EL (cell line): ENCODE results near the gene INPP5J.

ENCODE experiments used
- DNase-seq: peaks from one replicate; pipeline ENCODE4 v3.0.0-alpha.2; 2016

INPP5J gene

GRCh38 chr22:31127181-31127772, 4.5 kb downstream of the INPP5J start:
- no peak for DNase-seq

DNA sequence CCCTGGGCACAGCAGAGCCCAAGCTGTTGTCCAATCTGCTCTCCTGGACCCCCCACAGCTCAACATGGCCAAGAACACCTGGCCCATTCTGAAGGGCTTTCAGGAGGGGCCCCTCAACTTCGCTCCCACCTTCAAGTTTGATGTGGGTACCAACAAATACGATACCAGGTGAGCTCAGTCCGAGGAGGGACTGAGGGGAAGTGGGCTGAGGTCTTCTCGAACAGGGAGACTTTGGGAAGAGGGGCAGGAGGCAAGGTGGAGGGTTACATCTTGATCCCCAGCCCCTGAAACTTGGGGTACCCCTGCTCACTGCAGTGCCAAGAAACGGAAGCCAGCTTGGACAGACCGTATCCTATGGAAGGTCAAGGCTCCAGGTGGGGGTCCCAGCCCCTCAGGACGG, 5.4 kb downstream of the INPP5J start:
- DNase-seq, result no peak

DNA sequence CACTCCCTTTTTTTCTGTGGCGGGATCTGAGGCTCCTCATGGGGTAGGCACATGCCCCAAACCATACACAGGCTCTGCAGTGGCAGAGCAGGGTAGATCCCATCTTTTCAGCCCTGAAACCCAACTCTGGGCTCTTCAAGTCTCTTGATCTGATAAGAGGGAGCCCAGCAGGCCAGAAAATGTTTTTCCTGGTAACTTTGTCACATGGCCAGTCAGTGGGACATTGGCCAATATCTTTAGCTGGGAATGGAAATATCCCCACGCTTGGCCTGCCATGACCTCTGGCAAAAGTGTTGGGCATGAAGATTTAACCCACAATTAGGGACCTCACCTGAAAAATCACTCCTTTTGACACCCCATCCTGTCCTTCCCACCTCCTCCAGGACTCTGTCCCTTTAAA, 8.1 kb downstream of the INPP5J start:
- DNase-seq, result no peak

- no peak for DNase-seq
Measured at GRCh38 chr22:31133911-31134310, 11.1 kb downstream of the INPP5J start.

DNA sequence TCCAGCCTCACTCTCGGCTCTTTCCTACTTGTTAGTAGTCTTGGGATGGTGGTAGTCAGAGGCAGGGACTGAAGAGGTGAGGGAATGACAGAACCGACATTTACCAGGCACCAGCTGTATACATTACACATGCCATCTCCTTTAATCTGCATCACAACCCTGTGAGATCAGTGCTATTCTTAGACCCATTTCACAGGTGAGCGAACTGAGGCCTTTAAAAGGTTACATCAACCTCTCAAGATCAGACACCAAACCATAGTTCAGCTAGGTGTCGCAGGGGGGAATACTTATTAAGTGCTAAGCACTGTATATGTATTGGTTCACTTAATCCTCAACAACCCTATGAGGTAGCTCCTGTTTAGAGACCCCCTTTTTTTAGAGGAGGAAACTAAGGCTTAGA, 11.9 kb downstream of the INPP5J start:
- no peak for DNase-seq

GRCh38 chr22:31135706-31136105, 12.9 kb downstream of the INPP5J start:
- DNase-seq, result no peak

DNA sequence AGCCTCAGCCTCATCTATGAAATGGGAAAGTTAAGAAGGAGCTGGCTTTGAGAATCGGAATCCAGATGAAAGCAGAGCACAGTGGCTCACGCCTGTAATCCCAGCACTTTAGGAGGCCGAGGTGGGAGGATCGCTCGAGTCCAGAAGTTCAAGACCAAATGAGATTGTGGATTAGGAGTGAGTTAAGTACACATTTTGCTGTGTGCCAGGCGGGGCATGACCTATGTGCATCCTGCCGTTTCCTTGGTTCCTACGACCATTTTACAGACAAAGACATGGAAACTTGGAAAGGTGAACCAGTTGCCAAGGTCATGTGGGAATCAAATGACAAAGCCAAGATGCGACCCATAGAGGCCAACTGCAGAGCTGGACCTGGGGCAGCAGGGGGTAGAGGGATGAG, 13.4 kb downstream of the INPP5J start:
- DNase-seq, result no peak

GRCh38 chr22:31136711-31137110, 13.9 kb downstream of the INPP5J start:
- no peak for DNase-seq

- no peak for DNase-seq
Measured at GRCh38 chr22:31137721-31138120, 15.0 kb downstream of the INPP5J start.

DNA sequence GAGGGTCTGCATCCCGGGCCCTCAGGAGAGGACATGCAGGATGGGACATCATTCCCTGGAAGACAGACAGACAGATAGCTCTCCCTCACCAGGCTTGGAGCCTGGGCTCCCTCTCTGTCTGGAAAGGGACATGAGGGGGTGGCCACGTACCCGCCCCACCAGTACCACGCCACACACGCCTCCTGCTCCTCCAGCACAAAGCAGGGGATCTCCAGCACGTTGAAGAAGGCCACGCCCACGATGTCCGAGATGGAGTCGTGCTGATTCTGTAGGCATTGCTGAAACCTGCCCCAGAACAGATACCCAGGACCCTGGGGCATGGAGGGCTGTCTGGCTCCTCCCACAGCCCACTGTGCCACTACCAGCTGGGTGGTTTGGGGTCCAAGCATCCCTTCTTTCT, 15.4 kb downstream of the INPP5J start:
- DNase-seq, result no peak

- no peak for DNase-seq
Measured at GRCh38 chr22:31139066-31139465, 16.3 kb downstream of the INPP5J start.

- DNase-seq, result peak; percentile 27
Measured at GRCh38 chr22:31139866-31140716, 17.3 kb downstream of the INPP5J start, which contains the start of gene PLA2G3. Gene PLA2G3, minus strand, starts transcription at chr22:31140508. Its CDS starts 154 bp downstream, at chr22:31140354.

GRCh38 chr22:31140746-31141145, 18.0 kb downstream of the INPP5J start:
- no peak for DNase-seq

DNA sequence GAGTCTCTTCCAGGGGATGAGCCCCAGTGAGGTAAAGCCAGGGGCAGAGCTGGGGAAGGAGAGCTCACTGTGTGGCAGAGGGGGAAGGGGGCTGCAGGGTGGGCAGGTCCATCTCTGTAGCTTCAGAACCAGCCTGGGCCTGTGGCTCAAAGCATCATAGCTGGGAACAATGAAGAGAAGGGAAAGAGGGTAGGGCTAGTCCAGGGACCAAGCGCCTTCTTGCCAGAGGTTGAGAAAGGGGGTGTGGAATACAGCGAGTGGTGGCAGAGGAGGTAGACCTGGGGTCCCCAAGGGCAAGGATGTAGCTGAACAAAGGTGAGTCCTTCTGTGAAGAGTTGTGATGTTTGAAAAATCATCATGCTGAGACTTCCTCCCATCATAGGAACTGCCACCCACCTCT, 18.8 kb downstream of the INPP5J start:
- DNase-seq, result no peak

- no peak for DNase-seq
Measured at GRCh38 chr22:31142285-31142684, 19.5 kb downstream of the INPP5J start.

DNA sequence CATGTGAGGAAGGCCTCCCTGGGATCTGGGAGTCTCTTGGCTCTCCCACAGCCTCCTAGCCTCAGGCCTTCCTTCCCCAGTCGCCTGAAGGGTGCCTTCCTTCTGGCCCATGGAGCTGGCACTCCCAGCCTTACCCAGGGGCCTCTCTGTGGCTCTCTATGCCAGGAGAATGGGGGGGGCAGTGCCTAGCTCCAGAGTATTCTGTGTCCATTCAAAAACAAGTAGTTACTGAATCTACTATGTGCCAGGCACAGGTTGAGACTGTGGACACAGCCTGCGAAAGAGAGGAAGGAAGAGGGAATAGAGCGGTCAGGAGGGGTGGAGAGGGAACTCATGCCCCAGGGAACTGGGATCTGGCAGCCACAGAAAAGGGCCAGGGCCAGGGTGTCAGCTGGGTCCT, 20.3 kb downstream of the INPP5J start:
- no peak for DNase-seq

DNA sequence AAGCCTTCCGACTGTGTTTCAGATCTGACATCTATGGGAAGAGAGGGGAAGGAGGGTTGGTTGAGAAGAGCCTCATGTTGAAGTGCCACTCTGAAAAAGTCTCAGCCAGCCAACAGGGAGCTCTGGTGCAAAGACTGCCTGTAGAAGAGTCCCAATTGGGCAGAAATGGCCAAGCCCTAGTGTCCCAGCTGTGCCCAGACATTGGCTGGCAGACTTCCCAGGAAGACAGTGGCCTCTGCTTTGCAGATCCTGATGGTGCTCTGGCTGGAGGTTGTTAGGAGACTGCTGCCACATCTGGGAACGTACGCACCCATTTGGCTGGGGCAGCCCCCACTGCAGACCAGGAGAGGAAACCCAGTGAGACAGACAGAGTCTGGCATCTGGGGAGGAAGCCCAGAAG, 20.8 kb downstream of the INPP5J start:
- DNase-seq, result no peak

DNA sequence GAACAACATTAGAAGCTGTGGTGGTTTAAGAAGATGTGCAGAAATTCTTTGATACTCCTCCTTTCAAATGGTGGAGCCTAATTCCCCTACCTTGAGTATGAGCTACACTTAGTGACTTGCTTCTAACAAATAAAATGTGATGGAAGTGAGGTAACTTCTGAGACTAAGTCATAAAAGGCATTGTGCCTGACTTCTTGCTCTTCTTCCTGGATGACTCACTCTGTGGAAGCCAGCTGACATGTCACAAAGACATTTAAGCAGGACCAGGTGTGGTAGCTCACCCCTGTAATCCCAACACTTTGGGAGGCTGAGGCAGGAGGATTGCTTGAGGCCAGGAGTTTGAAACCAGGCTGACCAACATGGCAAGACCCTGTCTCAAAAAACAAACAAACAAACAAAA, 21.5 kb downstream of the INPP5J start:
- peak; percentile 37 for DNase-seq

DNA sequence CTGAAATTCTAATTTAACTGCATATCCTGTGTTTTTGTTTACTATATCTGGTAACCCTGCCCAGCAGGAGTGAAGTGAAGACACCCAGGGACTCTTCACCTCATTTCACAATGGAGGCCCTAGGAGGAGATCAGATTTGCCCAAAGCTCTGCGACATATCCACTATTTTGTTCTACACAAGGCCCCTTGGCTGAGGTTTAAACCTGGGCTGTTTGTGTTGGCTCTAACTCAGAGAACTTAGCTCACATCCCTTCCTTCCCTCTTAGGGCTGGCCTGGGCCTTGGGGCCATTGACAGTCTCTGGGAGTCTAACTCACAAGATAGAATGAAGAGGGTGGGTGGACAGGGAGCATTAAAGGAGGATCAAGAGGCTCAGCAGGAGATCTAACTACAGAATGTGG, 25.7 kb downstream of the INPP5J start:
- DNase-seq, result no peak

- DNase-seq, result peak; percentile 82
Measured at GRCh38 chr22:31148953-31149627, 26.3 kb downstream of the INPP5J start.

GRCh38 chr22:31150615-31151014, 27.8 kb downstream of the INPP5J start:
- no peak for DNase-seq

GRCh38 chr22:31151872-31152271, 29.1 kb downstream of the INPP5J start:
- no peak for DNase-seq

- no peak for DNase-seq
Measured at GRCh38 chr22:31153357-31153756, 30.6 kb downstream of the INPP5J start.

DNA sequence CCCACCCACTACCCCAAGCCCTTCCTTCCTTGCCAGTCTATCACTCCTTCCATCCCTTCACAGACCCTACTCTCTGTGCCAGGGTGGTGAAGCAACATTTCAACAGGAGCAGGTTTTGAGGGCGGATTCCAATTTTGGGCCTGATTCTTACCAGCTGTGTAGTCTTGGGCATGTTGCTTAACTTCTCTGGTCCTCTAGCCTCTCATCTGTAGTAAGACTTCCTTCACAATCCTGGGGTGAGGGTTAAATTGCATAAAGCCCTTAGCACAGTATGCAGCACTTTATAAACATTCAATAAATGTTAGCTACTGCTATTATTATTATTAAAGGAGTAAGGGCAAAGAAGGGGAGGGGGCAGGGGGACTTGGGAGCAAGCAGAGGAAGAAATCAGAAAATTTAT, 32.2 kb downstream of the INPP5J start:
- DNase-seq, result no peak
